Spleen (tissue), 7 donors: ENCODE results near the gene SPDYE17.
"Not testable (repeated sequence)": the region's sequence is repeated elsewhere in the genome, so short reads cannot be mapped to it uniquely, and the experiment has no call there.

Experiments used
- CTCF ChIP-seq, 11 experiments: fragments of 200-600 bp in 7 of 11; fragments of 450-650 bp in 4 of 11; sonication (generic) in 4 of 11; IDR thresholded peaks in 8 of 11; conservative IDR thresholded peaks in 3 of 11; 1 replicate in 7 of 11; 2 replicates in 4 of 11; pipeline versions ENCODE4 v1.4.0 to v1.8.0; 2016 to 2021; ENCODE audit warnings: antibody characterized with exemption in 11 of 11, inconsistent platforms in 4 of 11, mild to moderate bottlenecking in 1 of 11
- POLR2A ChIP-seq, 3 donors: fragments of 450-650 bp; IDR thresholded peaks; one replicate each; pipeline ENCODE4 v1.5.1; 2017; ENCODE audit warnings: antibody characterized with exemption in 3 of 3, mild to moderate bottlenecking in 1 of 3
- donor health status: DM: no; HTN: no; CAD: no; lungs with moderate emphysema.
- donor health status: DM: no; HTN: no; CAD: no.
- donor health status: DM: no; HTN: no; CAD: no.

GRCh38 chr7:76982501-76982900 lies 49.7 kb downstream of the SPDYE17 start:
- not testable (repeated sequence) for TF ChIP-seq POLR2A (IDR thresholded peaks at IDR 0.05); CTCF (IDR thresholded peaks at IDR 0.05 in 8 of 11, conservative IDR thresholded peaks at IDR 0.05 in 3 of 11)
